GM19455 (cell line): ENCODE measurements around the gene ARFRP1.
"Not testable (repeated sequence)": the region's sequence is repeated elsewhere in the genome, so short reads cannot be mapped to it uniquely, and the experiment has no call there.

Experiments
- ATAC-seq: cut with Tn5 transposase; IDR thresholded peaks from one replicate; pipeline ENCODE4 v1.9.1; 2021; ENCODE audit not compliant: unreplicated experiment

Gene ARFRP1

GRCh38 chr20:63657937-63658748 is 49.6 kb downstream of the ARFRP1 start, which contains the start of gene RTEL1:
Gene RTEL1, plus strand, starts transcription at chr20:63658312. Its CDS starts 1,091 bp downstream, at chr20:63659403.
- ATAC-seq: peak; percentile 79

GRCh38 chr20:63657260-63657936 is 50.4 kb downstream of the ARFRP1 start:
- no peak for ATAC-seq

DNA sequence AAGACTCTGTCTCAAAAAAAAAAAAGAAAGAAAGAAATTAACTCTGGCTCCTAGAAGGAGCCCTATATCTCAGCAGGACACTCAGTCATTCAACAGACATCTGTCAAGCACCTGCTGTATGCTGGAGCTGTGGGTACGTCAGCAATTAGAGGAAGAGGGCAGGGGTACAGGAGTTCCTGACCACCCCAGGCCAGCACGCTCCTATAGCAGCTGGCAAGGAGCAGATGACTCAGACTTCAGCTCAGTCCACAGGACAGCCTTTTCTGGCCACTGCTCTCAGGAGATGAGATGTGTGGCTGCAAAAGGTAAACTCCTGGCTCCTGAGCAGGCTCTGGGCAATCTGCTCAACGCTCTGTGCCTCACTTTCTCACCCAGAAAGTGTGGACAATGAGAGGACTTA is 51.3 kb downstream of the ARFRP1 start:
- ATAC-seq: no peak

DNA sequence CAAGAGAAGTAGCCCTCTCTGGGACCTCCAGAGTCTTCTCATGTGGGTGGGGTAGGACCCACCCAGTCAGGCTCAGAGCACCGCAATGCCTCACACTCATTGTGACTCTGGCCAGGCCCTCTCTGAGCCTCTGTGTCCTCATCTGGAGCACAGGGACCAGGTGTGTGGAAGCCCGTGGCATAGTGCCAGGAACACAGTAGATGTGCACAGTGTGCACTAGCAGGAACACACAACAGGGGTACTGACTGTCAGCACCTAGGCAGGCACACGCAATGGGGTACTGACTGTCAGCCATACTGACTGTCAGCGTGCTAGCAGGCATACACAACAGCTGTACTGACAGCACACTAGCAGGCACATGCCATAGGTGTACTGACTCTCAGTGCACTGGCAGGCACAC is 52.5 kb downstream of the ARFRP1 start:
- ATAC-seq: no peak

DNA sequence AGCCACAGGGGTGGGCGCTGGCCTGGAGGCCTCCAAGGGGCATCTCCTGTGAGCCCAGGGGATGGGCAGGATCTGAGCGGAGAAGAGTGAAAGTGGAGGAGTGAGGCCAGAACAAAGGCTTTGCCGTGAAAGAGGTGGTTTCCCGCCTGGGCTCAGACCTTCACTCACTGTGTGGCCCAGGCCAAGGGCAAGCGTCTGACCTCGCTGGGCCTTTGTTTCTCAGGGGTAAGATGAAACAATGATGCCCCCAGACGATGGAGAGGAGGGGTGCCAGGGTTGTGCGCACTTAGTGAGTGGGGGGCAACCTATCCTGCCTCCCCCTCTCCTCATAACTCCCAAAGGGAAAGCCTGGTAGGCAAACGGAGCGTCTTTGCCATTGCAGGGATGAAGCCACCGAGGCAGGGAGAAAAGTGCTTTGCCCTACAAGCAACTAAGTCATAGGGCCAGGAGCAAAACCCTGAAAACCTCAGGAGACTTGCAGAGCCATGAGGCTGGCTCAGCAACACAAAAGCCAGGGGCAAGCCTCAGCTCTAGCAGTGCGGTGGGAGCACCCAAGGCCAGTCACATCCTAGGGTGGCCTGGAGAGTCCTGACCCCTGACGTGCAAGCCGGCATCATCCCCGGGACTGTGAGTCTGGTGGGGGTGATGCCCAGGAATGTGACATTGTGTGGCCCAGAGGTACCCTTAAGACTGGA is 53.7 kb downstream of the ARFRP1 start:
- no peak for ATAC-seq

DNA sequence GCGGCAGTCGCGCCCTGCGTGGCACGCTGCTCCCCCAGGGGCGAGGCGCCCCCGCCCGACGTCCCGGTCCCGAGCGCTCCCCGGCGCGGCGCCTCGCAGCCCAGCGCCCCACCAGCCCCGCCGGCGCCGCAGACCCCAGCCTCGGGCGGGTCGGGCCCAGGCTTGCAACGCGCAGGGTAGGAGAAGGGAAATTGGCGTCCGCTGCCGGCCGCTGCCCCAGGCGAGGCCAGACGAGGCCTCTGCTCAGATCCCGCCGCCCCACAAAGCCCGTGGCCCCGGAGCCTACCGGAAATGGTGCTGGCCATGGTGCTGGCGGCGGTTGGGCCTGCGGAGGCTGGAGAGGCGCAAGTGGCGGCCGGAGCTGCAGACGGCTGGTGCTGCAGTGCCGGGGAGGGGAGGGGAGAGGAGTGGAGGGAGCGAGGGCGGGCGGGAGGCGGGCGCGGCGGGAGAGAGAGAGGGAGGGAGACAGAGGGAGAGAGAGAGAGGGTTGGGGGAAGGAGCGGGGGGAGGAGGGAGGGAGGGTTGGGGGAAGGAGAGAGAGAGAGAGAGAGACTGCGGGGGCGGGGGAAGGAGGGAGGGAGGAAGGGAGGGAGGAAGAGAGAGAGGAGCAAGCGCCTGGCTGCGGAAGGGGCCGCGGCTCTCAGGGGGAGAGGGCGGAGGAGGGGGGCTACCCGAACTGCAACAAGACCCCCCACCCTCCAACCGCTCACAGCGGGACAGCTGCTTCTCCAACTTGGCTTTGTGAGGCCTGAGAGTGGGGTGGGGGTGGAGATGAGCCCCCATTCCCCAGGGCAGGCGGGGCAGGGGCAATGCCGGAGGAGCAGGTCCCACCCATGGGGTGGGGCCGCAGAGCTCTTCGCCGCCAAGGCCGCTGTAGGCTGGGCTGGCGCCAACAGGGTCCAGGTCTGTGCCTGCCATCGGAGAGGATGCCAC is 54.5 kb downstream of the ARFRP1 start, which contains the start of gene STMN3:
Gene STMN3, minus strand, starts transcription at position 384 of the 933 bp plus-strand sequence. Its CDS starts 79 bp downstream, at position 305.
- ATAC-seq: no peak

DNA sequence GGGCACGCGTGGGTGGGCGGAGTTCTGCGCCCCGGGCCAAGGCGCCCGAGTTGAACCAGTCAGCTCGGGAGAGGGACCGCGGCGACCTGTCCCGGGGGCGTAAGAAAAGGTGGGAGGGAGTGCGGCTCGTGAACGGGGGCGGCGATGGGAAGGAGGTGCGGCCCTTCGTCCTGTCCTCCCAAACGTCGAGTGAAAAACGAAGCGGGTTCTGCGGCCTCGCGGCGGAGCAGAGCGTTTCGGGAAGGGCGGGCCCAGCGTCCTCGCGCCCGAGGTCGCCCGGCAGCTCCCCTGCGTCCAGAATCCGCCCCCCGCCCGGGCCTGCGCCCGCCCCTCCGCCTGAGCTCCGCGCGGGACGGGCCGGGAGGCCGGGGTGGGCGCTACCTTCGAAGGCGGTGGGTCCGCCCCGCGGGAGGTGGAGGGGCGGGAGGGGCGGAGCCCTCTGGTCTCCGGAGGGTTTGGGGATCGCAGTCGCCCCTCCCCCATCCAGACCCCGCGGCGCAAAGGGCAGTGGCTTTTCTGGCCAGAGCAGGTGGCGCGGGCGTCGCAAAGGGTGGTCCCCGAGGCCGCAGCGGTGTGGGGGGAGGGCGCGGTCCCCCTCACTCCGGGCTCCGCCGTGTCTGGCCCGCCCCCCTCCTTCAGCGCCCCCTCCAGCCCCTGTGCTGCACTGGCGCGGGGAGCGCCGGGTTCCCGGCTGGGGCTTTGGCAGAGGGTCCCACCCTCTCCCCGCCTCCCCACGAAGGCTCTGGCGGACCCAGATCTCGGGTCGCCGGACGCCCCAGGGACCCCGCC is 55.4 kb downstream of the ARFRP1 start:
- no peak for ATAC-seq

DNA sequence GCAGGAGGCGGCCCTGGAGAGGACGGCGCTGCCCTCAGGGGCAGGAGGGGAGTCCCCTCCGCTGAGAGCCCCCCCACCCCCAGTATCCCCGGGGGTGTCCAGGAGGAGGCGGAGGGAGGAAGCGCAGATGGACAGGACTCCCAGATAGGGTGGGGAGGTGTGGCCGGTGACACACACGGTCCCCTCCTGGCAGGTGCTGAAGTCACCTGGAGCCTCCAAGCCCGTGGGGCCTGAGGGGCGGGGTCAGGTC is 55.9 kb downstream of the ARFRP1 start:
- ATAC-seq: no peak

- ATAC-seq: not testable (repeated sequence)
Measured at GRCh38 chr20:63650486-63650885, 57.3 kb downstream of the ARFRP1 start.

DNA sequence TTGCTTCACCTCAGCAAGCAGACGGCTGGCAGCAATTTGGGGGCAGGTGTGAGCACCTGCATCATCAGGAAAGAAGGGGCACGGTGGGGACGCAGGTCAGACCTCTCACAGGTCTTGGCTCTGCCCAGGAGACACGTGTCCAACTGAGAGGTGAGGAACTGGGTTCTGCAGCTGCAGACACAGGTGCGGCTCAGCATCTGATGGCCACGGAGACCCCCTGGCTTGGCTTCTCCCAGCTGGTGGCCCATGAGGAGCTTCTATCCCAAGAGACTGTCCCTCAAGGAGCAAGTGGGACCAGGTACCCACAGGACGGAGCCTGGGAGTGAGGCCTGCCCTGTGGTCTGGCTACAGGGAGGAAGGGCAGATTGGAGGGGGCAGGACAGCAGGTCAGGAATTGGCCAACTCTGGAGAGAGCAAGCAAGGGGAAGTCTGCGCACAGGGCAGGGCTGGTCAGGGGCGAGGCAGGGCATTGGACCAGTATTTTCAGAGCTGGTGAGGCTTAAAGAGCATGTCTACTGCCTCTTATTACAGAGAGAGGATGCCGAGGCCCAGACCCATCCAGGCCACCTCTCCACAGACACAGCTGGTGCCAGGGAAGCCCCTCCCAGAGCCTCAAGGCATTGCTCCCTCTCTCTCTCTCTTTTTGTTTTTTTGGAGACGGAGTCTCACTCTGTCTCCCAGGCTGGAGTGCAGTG is 58.7 kb downstream of the ARFRP1 start:
- no peak for ATAC-seq
